HG03558 (cell line): ENCODE results near the gene MFRP.

Experiments
- ATAC-seq: cut with Tn5 transposase; IDR thresholded peaks from one replicate; pipeline ENCODE4 v1.9.1; 2021; ENCODE audit warnings: moderate number of reproducible peaks; ENCODE audit not compliant: unreplicated experiment; ENCODE audit errors: extremely low read depth

MFRP gene

DNA sequence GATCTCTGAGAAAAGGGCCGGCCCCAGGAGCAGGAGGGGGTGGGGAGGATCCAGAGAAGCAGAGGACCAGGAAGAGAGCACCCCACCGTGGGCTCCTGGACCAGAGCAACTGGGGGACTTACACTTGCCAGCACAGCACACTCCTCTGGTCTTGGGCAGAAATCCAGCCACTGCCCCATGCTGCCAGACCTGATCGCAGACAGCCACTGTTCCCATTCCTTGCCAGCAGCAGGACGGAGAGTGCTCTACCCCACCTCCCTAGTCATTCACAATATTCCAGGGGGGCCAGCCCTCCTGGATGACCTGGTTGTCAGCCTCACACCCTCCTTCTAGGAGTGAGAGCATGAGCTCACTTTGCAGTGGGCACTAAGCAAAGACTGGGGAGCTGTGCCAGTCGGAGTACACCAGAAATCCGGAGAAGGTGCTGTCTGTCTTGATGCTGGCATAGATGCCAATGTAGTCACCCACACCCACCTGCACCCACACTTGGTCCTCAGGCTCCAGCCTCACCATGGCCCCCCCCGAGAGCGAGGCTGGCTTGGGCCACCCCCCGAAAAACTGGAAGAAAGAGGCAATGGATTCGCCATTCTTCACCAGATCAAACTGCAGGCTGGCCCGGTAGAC lies 7.4 kb downstream of the MFRP start:
- ATAC-seq: no peak

DNA sequence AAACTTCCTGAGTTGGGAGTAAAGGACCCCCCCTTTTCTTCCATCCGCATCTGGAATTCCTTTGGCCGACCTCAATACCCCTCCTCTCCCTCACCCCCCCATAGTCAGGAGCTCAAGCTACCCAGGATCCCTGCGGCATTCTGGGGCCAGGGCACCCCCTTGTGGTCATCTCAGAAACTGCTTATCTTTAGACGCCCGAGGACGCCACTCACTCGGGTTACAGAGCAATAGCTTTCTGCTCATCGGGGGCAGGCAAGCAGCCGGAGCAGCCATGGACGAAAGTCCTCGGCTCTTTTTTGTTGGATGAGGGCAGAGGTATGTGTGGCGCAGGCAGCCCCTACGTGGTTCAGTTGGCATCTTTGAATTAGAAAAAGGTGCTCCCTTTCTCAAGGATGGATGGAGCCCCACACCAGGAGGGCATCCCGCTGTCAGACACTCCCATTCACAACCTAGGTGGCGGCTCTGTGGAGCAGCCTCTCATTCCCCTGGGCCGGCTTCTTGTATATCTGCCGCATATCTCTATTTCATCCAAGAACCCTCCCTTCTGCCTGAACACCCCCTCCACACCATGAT lies 8.1 kb downstream of the MFRP start:
- ATAC-seq: no peak

DNA sequence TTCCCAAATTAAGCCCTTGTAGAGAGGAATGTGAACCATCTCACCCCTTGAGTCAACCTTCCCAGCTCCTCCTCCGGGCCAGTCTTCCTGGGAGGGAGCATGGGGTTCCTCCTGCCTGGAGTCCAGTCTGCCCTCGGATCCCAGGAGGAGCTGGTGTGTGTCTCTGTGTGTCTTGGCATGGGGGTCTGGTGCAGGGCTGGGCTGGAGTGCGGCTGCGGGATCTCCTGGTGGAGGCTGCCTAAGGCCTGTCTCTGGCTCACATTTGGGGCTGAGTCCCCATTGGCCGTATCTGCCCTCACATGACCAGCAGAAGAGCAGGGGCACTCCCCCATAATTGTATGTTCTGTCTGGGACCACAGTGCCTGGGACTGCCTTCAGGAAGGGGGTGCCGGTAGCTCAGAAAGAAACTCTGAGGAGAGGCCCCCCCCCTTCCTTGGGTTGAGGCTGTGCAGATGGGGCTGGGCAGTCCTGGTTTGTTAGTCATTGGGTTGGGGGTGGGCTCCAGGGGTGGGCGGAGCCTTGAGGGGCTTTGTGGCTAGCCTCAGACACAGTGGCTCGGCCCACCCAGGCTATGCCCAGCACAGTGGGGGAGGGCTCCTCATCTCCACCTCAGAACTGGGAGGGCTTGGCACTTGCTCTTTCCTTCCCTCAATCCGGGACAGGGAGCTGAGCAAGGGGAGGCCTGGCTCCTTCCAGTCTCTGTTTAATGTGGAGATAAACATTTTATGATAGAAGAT lies 8.8 kb downstream of the MFRP start:
- no peak for ATAC-seq

DNA sequence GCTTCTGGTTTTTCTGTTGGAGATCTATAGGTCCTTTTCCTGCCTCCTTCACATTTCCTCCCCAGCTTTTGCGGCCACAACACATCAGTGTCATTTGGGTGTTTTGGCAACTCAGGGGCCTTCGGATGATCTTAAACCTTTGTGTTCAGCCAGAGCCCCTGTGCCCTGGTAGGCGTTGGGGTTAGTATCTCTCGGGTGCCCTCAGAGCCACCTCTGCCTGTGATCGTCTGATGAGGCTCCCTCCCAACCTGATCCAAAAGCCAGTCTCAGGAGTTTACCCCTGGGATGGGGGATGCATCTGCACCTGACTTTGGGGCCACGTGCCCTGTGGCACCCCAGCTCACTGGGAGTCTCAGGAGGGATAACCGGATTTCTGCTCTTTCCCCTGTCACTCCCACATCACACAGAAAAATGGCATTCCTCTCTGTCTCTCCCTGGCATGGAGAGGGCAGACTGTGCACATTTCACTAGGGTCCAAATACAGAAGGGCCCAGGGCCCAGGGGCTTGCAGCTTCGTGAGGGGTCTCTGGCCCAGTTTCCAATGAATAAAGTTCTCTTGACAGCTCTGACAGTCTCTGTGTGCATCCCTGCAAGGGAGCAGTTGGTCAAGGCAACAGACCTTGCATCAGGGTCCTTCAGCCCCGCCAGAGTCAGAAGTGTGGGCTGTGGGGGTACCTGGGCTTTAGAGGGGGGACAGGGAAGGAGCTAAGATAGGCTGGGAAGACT lies 9.6 kb downstream of the MFRP start:
- ATAC-seq: no peak

DNA sequence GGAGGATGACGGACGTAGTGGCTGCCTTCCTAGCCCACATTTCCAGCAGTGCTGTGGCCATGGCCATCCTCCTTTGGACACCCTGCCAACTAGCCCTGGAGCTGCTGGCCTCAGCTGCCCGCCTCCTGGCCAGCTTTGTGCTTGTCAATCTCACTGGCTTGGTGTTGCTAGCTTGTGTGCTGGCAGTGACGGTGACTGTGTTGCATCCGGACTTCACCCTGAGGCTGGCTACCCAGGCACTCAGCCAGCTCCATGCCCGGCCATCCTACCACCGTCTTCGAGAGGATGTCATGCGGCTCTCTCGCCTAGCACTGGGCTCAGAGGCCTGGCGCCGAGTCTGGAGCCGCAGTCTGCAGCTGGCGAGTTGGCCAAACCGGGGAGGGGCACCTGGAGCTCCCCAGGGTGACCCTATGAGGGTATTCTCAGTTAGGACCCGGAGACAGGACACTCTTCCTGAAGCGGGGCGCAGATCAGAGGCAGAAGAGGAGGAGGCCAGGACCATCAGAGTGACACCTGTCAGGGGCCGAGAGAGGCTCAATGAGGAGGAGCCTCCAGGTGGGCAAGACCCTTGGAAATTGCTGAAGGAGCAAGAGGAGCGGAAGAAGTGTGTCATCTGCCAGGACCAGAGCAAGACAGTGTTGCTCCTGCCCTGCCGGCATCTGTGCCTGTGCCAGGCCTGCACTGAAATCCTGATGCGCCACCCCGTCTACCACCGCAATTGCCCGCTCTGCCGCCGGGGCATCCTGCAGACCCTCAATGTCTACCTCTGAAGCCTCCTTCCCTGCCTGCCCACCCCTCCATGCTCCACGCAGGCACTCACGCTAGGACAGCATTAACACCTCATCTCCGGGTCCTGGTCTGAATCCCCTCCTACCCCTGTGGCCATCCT lies 10.6 kb downstream of the MFRP start:
- no peak for ATAC-seq

DNA sequence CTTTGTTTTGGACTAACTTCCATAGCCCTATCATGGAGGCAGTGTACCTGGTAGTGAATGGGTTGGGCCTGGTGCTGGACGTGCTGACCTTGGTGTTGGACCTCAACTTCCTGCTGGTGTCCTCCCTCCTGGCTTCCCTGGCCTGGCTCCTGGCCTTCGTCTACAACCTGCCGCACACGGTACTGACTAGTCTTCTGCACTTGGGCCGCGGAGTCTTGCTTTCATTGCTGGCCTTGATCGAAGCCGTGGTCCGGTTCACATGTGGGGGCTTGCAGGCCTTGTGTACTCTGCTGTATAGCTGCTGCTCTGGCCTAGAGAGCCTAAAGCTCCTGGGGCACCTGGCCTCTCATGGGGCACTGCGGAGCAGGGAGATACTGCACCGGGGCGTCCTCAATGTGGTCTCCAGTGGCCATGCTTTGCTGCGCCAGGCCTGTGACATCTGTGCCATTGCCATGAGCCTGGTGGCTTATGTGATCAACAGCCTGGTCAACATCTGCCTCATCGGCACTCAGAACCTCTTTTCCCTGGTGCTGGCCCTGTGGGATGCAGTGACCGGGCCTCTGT lies 11.3 kb downstream of the MFRP start:
- no peak for ATAC-seq

DNA sequence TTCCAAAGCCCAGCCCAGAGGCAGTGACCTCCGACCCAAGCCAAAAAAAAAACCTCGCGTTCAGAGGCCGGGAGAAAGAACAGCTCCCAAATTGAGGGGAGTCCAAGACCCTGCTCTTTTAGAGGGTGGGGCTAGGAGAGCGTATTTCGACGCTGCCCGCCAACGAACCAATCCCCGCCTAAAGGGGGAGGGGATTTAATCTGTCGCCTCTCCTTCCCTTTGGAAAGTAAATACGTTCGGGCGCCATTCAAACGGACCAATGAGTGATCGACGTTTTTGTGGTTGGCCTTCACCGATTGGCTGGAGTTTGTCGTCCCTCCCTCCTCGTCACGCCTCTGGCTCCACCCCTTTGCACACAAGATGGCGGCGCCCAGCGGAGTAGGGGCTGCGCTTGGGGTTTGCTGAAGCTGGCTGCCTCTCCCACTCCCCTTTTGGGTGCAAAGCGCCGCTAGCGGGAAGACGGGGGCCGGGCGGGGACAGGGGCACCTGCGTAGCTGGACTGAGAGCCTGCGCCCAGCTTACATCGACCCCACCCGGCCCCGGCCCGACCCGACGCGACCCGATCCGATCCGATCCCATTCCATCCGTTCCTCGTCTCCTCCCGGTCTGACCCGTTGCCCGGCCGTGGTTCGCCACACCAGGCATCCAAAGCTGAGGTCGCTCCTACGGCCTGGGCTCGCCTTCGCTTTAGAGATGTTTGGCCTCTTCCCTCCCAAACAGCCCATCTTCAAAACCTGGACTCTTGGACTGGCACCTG lies 12.2 kb downstream of the MFRP start, which contains the start of gene RNF26:
RNF26 (plus strand) TSS at position 354 of the 757 bp plus-strand sequence. CDS start 596 bp downstream, outside the sequence.
- ATAC-seq: peak; percentile 84

DNA sequence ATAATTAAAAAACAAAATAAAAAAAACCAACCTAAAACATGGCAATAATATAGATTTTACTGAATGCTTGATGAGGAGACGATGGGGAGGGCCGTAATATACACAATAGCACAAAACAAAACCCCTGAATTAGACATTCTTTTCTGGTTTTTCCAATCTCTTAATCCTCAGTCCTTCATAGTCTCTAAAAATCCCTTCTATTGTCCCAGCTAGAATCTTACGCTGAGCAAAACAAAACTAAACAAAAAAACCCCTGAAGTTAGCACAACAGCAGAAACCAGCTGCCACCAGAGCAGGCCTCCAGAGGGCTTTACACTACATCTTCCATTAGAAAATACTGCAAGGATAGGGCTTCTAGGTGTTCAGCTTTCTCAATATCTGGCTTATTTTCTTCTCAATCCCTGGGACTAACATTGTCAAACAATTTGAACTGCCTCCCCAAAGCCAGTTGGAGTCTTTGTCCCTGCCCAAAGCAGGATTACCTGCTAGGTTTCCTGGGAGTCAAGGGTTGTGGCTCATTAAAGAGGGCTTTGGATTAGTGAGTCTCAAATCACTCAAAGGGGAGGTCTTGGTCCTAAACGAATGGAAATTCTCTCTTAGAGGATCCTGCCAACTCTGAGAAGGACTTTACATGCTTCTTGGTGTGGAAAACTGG lies 14.3 kb downstream of the MFRP start:
- ATAC-seq: no peak

DNA sequence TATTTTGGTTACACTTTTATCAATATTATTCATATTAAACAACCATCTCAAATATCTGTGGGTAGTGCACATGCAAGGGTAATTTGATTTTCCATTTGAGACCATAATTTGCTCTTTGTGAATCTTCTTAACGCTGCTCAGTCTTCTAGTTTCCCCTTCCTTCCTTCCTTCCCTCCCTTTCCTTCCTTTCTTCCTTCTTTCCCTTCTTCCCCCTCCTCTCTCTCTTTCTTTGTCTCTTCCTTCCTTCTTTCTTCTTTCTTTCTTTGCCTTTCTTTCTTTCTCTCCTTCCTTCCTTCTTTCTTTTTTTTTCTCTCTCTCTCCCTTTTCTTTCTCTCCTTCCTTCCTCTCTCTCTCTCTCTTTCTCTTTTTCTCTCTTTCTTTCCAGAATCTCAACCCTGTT lies 16.3 kb downstream of the MFRP start:
- no peak for ATAC-seq

DNA sequence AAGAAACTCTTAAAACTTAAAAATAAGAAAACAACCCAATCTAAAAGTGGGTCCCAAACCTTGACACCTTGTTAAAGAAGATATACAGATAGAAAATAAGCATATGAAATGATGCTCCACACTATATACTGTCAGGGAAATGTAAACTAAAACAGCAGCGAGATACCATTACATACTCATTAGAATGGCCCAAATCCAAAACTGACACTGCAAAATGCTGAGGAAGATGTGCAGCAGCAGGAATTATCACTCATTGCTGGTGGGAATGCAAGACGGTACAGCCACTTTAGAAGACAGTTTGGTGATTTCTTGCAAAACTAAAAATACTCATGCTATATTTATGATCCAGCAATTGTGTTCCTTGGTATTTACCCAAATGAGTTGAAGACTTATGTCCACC lies 17.2 kb downstream of the MFRP start:
- ATAC-seq: no peak

DNA sequence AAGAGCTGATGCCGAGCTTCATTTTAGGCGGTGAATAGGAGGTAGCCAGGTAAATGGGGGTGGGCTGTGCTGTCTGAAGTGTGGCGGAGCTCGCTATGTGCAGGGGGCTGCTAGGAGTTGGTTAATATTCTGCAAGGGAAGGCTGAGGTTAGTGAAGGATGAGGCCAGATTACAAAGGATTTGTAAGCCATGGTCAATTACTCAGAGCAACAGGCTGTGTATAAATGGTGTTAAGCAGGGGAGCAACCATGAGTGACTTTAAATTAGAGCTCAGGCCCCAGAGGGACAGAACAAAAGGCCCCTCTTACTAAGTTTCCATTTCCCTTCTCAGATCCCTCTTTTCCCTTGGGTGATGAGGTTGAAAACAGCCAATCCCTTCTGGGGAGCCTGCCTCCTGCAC lies 22.3 kb downstream of the MFRP start:
- ATAC-seq: no peak

DNA sequence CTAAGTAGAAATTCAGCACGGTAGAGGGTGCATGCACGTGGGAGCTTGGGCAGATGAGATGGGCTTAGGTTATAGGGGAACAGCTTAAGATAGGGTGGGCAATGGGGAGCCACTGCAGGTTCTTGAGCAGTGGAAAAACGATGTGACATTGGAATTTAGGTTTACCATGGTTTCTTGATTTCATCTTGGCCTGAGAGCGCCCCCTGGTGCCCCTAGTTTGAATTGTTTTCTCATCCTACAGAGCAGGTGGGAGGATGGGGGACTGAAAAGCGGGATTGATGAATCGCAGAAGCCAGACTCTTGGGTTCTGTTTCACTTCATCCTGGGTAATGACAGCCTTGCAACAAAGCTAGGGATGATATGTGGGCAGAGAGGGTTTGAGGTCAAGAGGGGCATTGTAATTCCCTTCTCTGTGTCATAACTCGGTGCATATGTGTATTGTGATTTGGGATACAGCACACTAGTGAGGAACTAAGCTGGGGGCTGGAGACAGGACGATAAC lies 22.9 kb downstream of the MFRP start:
- ATAC-seq: no peak

DNA sequence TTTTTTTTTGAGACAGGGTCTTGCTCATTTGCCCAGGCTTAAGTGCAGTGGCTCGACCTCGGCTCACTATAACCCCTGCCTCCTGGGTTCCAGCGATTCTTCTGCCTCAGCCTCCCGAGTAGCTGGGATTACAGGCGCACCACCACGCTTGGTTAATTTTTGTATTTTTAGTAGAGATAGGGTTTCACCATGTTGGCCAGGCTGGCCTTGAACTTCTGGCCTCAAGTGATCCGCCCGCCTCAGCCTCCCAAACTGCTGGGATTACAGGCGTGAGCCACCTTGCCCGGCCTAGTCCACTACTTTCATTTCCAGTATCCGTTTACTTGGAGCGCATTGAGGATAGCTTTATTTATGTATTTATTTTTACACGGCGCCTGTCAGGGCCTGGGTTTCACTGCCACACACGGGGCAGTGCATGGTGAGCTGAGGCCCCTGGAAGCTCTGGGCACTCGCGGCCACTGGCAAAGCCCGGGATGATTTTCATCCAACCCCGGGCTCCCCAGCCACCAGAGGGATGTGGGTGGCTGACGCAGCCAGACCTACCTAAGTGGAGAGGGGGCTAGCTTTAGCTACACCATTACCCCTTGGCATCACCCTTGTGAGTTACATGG lies 23.5 kb downstream of the MFRP start:
- no peak for ATAC-seq

DNA sequence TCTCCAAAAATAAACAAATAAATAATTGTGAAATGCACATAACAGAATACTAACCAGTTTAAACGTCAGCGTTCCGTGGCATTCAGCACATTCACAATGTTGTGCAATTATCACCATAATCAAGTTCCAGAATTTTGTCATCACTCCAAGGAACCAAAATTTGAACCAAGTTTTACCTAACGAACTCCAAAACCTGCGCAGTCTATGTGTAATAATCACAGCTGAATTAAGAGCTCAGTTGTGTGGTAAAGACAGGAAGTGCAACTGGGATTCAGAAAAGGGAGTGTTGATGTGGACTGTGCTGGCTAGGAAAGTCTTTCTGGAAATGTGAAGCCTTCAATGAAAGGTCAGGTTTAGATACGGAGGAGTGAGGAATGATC lies 24.2 kb downstream of the MFRP start:
- ATAC-seq: no peak

DNA sequence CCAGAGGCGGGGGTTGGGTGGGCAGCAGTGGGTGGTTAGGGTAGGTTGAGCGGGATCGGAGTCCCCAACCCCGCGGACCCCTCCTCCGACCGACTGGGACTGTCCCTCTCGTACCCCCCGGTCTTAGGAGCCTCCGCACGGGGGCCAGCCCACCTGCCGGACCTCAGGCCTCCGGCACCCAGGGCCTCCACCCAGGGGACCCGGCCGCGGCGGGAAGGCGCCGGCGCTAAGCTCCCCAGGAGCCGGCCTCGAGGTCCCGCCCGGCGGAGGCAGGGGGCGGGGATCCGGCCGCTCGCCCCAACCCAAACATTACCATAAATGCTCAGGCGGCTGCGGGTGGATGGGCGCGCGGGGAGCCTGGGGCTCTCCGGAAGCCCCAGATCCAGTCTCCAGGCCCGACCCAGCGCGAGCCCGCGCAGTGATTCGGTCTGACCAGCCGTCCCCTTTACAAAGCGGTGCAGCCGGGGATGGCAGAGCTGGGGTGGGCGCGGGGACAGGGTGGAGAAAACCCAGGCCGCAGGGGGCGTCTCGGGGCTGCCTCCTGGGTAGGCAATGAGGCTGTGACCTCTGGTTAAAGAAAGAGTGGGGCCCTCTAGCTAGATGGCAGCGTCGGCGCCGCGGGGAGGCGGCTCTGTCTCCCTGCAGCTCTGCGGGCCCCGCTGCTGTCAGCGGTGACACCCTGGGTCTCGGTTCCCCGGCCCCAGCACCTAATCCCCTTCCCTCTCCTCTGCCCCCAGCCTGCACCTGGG lies 25.6 kb downstream of the MFRP start:
- no peak for ATAC-seq

DNA sequence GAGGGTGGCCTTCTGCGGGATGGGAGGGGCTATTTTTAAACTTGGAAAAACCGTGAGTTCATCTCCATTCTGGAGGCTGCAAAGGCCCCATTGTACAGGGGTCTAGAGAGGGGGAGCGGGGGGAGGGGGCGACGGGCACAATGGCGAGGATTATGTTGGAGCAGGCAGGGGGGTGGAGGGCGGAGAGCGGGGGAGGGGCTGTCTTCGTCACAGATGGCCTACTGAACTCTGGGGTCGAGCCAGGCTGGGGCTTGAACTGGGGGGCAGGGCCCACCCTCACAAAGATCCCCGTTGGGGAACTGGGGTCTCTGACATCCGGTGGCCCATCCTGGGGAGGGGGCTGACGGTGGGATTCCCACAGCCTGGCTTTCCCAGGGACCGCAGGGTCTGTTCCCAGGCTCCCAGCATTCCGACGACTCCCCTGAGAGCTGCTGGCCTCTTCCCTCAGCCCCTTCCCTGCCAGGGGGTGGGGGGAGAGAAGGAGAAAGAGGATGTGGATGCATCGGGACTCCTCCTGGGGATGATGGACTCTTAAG lies 26.2 kb downstream of the MFRP start:
- ATAC-seq: no peak

DNA sequence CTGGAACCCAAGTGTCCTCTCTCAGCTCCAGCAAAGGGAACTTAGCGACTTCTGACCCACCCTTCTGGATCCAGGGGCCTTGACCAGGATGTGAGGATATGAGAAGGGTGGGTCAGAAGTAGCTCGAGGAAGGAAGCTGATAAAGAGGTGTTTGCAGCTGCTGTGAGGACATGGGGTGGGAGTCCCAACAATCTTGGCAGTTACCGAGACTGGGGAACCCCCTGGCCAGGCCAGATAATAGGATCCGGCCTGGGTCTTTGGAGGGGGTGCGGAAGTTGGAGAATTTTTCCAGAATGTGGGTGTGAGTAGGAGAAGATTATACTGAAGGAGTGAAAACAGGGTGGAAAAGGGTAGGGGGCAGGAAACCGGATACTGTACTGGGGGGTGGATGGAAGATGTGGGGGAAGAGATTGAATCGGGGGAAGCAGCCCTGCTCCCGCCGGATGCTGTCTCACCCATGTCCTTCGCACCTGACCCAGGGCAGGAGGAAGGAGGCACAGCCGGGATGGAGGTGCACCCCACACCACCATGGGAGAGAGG lies 26.7 kb downstream of the MFRP start:
- no peak for ATAC-seq
